Activated CD8-positive, alpha-beta memory T cell treated with anti-CD3 and anti-CD28 coated beads, Interleukin-2, amount 50 U/mL, for 24 hours (primary cell): Measurements from ENCODE around the gene NUTM2A.
"Not testable (repeated sequence)": the region's sequence is repeated elsewhere in the genome, so short reads cannot be mapped to it uniquely, and the experiment has no call there.

Experiments used
- DNase-seq: peaks from one replicate; pipeline ENCODE4 v3.0.0-alpha.2; 2020; ENCODE audit errors: extremely low read depth

NUTM2A gene

DNA sequence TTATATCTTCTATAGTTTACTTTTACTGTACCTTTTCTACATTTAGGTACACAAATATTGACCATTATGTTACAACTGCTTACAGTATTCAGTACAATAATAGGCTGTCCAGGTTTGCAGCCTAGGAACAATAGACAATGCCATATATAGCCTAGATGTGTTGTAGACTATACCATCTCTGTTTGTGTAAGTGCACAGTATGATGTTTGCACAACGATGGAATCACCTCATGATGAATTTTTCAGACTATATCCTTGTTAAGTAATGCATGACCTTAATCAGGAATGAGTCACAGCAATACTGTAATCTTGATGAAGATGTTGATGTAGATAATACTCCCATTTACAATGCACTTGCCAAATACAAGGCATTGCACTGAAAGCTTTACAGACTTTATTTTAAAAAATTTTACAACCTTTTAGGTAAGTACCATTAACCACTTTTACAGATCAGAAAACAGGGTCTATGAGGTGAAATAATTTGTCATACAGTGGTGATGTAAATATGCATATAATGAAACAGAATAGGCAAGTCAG lies 23.6 kb downstream of the NUTM2A start:
- not testable (repeated sequence) for DNase-seq

DNA sequence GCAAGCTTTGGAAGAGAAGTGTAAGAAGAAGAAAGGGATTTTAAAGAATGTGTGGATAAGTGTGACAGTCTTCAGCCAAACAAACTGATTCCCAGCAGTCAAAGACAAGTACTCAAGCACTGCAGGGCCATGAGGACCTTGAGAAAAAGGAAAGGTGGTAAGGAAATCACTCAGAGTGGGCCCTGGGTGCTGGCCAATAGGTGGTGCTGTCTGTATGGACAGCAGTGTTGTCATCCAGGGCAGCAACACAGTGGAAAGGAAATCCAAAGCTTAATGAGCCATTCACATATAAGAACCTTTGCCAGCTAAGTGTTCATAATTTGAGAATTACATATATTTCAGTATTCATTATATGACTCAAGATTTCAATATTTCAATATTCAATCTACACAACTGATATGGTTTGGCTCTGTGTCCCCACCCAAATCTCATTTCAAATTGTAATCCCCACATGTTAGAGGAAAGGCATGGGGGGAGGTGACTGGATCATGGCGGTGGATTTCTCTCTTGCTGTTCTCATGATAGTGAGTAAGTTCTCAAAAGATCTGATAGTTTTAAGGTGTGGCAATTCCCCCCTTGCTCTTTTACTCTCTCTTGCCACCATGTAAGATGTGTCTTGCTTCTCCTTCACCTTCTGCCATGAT lies 55.6 kb downstream of the NUTM2A start:
- not testable (repeated sequence) for DNase-seq
